Suppressor macrophage (primary cell): Measurements from ENCODE around the gene ATP5PO.
A peak's percentile ranks its signal among the peaks of the same experiment; 100 is the strongest.
"Not testable (repeated sequence)": the region's sequence is repeated elsewhere in the genome, so short reads cannot be mapped to it uniquely, and the experiment has no call there.

Source experiments
- DNase-seq, 4 experiments: peaks; one replicate each; pipeline ENCODE4 v3.0.0-alpha.2; 2020 to 2022

ATP5PO gene

DNA sequence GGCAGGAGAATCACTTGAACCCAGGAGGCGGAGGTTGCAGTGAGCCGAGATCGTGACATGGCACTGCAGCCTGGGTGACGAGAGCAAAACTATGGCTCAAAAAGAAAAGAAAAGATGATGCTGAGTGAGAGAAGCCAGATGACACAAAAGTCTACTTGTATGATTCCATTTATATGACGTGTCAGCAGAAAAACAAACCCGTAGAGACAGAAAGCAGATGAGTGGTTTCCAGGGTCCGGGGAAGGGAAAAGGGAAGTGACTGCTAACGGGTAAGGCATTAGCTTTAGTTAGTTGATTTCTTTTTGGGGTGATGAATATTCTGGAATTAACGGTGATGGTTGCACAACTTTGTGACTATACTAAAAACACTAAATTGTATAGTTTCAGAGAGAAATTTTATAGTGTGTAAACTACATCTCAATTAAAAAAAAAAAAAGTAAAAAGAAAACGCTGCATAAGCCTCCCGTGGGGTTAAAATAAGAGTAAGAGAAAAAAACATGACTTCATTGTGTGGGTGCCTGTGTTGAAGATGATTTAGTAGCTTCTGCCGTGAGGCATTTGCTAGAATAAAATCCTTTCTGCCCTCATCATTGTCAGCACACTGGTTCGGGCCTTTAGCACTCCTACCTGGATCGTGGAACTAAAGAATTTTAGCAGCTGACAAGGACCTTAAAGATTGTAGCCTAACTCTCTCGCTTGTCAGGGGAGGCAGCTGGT lies 24.7 kb upstream of the ATP5PO start:
- DNase-seq: peak; percentile 65 to 82 (median 72)

DNA sequence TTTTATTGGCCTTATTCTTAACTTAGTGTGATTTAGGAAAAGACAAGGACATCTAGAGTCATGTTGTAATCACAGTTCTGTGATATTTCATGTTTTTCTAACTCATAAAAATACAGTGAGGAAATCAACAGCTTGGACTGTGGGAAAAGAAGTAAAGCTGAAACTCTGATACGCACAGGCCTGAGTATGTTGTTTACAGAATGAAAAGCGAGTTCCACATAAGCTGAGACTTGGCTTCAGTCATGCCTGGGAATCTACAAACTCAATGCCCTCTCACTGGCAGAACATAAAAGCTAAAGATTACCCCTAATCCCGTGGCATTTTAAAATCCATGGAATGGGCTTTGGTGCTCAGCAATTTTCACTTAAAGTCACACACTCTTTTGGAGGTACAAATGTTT lies 23.6 kb upstream of the ATP5PO start:
- DNase-seq: peak in 1 of 4 experiments; percentile 17

DNA sequence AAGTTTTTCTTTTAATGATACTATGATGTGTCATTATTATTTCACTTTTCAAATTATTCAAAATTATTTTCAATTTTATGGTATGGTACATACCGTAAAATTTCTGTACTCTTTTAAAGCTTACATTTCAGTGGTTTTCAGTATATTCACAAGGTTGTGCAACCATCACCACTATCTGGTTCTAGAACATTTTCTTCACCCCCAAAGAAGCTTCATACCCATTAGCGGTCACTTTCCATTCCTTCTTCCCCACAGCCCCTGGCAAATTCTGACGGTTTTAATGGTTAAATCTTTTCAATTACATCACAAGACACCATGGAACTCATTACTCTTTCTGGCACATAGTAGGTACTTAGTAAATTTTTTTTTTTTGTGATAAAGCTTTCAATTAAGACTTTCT lies 22.8 kb upstream of the ATP5PO start:
- DNase-seq: no peak

DNA sequence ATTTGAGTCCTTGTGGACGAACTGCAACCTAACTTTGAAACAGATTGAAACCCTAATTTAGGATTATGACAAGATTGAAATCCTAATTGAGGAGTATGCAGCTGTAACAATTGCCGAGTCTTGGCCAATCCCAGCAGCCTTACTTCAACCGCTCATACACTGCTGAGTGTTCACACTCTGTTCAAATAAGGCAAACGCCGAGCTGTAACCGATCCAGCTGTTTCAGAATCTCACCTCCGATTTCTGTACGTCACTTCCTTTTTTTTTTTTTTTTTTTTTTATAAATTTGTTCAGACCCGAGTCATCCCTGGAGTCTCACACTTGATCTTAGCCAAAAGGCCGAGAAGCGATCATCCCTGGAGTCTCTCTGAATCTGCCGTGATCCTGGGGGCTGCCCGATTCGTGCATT lies 22.3 kb upstream of the ATP5PO start:
- DNase-seq: peak; percentile 51 to 75 (median 62)

DNA sequence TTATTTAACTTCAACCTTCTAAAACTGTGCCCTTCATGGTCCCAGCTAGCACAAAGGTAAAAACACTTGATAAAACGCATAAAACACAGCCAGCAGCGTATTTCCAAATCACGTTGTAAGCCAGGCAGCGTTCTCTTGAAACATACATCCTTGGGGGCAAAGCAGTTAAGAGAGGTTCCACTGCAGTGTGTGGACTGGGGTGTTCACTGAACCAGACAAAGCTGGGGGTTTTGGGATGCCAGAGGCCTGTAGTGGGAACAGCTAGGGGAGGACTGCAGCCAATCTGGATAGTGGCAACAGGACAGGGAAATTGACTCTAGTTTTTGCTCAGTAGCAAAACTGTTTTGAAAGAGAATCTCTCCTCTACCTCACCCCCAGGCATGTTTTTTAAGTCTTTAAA lies 21.5 kb upstream of the ATP5PO start:
- DNase-seq: peak in 3 of 4 experiments; percentile 15 to 42 (median 28)

DNA sequence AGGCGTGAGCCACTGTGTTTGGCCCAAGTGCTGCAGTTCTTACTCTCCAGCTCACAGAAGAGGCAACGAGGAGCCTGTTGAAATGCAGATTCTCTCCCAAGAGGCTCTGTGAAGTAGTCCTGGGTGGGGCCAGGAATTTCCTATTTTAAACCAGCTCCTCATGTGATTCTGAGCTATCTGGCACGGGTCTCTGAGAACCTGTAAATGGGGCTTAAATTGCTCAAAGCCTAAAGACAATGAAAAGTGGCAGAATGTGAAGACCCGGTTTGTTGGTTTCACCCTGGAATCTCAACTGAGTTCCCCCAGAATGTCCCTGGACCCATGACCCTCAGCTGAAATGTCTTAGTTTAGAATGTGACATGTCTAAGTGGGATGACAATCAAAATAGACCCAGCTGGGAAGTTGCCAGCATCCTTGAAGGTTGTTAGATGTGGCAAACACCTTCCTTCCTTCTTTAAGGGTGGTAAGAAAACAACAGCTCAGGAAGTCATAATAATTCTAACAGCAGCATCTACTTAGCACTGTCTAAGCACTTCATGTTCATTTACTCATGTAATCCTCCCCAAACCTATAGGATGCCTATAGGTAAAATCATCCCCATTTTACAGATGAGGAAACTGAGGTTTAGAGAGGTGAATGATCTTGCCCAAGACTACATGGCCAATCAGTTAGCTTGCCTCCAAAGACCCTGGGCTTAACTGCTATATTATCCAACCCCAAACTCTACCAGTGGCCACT lies 20.9 kb upstream of the ATP5PO start:
- DNase-seq: peak; percentile 48 to 71 (median 63)

DNA sequence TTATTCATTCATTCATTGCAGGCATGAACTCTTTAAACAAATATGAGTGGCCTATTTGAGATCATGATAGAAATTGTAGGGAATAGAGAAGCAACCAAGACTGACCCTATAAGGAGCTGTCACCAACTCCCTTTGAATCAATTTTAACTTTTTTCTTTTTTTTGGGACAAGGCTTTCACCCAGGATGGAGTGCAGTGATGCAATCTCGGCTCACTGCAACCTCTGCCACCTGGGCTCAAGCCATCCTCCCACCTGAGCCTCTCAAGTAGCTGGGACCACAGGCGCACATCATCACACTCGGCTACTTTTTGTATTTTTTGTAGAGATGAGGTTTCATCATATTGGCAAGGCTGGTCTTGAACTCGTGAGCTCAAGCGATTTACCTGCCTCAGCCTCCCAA lies 17.1 kb upstream of the ATP5PO start:
- DNase-seq: no peak

DNA sequence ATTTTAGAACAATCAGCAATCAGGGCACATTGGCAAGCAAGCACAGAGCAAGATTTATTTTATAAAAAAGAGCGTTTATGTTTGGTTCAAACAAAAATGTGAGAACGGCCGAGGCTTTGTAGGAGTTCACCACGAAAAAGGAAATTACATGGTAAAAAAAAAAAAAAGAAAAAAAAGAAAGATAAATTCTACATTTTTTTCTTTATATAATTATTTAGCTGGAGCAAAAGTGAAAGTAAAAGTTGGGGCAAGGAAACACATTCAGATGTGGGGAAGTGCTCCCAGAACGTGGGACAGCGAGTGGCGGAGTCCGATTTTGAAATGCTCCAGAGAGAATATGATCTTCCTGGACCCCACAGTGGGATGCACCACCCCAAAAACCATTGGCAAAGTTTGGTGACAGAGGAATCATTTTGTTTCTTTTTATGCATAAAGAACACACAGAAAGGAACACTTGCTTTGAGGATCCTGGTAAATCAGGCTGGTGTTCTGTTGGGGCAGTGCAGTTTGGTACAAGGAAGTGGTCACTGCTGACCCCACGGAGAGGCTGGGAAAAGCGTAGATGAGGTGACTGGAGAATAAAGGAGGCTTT lies 16.3 kb upstream of the ATP5PO start:
- peak; percentile 59 to 77 (median 68) for DNase-seq

DNA sequence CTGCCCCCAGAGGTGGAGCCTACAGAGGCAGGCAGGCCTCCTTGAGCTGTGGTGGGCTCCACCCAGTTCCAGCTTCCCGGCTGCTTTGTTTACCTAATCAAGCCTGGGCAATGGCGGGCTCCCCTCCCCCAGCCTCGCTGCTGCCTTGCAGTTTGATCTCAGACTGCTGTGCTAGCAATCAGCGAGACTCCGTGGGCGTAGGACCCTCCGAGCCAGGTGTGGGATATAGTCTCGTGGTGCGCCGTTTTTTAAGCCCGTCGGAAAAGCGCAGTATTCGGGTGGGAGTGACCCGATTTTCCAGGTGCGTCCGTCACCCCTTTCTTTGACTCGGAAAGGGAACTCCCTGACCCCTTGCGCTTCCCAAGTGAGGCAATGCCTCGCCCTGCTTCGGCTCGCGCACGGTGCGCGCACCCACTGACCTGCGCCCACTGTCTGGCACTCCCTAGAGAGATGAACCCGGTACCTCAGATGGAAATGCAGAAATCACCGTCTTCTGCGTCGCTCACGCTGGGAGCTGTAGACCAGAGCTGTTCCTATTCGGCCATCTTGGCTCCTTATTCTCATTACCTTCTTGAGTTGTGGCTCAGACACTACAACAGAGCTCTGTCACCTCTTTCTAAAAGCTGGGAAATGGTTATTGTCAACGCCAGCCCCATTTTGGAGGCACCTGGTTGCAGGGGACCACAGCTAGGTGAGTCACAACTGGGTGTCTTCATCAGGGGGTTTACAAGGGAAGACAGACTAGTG lies 15.6 kb upstream of the ATP5PO start:
- not testable (repeated sequence) for DNase-seq

DNA sequence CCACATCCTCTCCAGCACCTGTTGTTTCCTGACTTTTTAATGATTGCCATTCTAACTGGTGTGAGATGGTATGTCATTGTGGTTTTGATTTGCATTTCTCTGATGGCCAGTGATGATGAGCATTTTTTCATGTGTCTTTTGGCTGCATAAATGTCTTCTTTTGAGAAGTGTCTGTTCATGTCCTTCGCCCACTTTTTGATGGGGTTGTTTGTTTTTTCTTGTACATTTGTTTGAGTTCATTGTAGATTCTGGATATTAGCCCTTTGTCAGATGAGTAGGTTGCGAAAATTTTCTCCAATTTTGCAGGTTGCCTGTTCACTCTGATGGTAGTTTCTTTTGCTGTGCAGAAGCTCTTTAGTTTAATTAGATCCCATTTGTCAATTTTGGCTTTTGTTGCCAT lies 10.6 kb upstream of the ATP5PO start:
- DNase-seq: not testable (repeated sequence)

DNA sequence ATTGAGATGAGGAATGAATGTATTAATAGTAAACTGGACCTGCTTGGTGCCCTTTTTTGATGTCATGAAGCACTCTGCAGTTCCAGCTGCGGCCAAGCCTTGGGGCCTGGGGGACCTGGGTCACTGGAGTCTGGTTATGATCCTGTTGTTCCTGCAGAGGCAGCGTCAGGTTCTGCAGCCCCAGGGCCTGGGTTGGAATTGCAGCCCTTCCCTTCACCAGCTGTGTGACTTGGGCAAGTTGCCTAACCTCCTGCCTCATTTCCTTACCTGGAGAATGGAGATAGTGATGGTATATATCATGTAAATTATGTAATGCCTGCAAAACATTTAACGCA lies 9.1 kb upstream of the ATP5PO start:
- no peak for DNase-seq

DNA sequence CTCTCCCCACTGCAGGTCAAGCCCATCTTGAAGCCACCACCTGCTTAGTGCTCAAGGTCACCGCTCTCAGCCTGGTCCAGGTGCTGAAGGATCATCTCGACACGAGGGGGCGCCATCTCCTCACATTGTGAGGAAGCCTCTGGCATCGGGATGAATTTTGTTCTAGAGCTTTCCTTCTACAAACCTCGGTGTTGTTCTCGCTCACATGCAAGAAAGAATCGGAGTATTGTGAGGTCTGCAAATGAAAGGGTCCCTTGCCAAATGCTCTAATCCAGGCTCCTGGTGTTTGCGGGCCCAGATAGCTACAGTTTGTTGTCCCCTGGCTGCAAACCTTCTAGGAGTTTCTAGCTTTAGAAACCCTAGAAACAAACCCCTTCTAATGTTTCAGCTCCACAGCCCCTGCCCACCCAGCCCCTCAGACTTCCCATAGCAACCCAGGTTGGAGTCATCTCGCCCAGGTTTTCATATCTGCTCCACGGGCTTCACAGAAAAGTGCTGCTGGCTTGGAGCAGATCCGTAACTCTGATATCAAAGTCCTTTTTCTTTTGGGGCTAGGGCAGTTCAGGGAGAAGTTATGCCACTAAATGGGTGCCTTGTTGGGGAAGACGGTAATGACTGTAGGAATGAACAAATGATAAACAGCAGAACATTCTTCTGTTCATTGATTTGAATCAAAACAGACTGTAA lies 8.6 kb upstream of the ATP5PO start:
- peak; percentile 87 to 95 (median 92) for DNase-seq

DNA sequence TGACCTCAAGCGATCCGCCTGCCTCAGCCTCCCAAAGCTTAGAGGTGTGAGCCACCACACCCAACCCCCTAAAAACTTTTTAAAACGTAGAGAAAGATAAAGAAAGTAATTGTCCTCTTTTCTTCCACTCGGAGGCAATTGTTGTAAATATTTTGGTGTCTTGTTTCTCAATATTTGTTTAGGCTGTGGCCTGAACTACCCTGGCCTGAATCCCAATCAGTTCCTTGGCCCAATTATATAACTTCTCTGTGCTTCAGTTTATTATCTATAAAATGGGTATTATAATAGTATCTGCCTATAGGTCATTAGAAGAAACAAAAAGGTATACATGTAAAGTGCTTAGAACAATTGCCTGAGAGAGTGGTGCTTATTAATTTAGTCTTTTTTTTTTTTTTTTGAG lies 1.8 kb upstream of the ATP5PO start:
- no peak for DNase-seq

DNA sequence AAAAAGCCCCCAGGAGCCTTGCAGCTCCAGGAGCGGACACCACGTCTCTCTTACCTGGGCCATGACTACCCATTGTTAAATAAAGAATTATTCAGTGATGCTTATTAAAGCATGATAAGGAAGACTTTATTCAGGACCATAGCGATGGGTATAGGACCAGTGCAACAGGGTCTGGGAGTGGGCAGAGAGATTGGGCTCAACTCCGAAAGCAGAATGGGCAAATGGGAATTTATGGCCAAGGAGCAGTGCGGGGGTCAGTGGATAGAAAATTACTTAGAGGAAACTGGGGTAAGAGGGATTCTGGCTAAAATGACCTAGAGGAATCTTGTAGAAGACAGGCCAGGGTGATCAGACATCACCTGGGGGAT lies 580 bp upstream of the ATP5PO start:
- no peak for DNase-seq

DNA sequence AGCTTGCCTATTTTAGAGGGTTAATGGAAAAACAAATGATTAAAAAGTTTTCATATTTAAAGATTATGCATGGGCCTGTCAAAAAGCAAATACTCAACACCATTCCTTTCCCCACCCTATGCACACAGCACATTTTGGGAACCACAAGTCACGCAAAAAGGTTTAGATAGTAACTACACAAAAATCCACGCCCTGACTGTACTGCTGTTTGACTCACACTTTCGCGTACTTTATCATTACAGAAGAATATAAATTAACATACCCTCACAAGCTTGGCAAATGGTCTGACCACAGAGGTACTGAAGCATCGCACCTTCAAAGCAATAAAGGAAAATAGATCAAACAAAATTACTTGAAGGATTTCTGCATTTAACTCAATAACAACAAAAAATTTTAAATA lies 1.4 kb downstream of the ATP5PO start:
- DNase-seq: no peak

DNA sequence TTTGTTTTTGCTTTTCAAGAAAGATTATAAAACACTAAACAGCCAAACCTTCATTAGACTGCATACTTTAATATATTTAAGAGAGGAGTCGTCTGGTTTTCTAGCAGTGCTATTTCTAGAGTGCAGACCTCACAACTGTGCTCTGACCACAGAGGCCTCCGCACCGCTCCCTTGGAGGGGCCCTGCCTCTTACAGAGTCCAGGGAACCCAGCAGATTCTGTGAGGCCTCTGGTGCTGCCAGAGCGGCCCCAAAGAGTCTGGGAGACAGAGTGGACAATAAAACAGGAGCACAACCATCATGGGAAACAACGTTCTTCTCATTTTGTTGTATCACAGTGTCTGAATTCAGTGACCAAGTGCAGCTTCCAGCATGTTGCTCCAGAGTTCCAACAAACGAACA lies 5.8 kb downstream of the ATP5PO start:
- no peak for DNase-seq

DNA sequence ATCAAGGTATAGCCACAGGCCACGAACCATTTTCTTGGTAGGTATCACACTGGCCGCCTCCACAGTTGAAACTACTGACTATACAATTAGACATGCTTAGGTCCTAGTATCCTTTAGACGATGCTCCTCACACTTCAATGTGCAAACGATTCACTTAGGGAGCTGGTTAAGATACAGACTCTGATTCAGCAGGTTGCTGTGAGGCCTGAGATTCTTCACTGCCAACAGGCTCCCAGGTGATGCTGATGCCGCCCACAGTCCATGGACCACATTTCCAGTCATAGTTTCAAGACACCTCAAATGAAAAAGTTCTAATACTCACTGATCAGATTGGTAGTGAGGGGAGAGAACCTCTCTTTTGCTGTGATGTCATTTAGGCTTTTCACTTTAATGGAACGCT lies 6.8 kb downstream of the ATP5PO start:
- DNase-seq: no peak

DNA sequence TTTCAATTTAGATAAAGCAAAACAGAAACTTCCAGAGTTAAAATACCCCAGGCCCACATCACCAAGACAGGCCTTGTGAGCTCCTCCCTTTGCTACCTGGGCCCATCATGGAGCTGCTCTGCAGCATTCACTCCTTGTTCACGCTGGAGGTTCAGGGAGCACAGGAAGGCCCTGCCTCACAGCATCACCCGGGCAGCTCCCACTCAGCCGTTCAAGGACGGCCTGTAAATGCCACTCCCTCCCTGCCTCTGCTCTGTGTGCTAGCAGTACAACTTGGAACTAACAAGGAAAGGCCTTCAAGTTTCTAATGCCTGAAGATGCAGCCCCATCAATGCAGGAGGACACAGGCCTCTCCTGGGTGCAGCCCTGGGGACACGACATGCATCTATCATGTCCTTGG lies 11.6 kb downstream of the ATP5PO start:
- no peak for DNase-seq

DNA sequence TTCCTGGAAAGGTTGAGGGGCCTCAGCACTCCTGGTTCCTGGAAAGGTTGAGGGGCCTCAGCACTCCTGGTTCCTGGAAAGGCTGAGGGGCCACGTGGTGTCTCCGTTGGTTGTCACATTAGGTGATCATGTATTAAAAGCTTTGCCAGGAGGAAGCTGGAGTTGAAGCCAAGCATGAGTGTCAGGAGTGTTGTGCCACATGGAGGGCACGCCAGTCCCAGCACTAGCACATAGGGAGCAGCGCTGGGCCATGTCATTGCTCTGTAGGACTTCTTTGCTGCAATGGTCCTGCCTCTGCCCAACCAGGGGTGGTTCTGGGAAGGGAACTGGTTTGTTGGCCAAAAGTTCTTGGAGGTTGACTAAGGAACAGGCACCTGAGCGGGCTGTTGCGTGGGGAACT lies 13.3 kb downstream of the ATP5PO start:
- DNase-seq: no peak

DNA sequence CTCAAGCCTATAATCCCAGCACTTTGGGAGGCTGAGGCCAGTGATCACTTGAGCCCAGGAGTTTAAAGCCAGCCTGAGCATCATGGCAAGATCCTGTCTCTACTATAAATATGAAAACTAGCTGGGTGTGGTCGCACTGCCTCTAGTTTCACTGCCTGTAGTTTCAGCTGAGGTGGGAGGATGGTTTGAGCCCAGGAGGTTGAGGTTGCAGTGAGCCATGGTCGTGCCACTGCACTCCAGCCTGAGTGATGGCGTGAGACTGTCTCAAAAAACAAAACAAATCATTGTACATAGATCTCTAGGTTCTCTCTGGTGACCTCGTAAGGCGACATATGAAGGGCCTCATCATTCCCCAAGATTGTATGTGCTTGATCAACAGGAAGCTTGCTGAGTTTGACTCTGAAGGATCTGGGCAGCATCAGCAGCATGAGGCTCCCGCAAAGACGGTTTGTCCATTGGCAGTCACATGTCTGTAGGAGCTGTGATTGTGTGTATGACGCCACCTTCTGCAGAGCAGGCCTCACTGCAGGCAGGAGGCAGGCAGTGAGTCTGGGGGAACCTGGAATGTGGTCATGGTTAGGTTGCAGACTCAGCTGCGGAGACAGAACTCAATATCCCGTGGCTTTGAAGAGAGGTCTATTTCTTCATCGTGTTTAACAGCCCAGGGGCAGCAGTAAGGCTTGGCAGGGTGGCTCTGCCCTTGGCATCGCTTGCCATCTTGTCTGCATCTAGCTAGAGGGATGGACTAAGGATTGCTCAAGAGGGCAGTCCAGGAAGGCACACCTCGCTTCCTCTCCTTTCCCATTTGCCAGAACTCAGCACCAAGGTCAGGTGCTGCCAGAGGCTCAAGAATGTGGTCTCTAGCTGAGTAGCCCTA lies 14.0 kb downstream of the ATP5PO start:
- peak in 3 of 4 experiments; percentile 44 to 56 (median 49) for DNase-seq

DNA sequence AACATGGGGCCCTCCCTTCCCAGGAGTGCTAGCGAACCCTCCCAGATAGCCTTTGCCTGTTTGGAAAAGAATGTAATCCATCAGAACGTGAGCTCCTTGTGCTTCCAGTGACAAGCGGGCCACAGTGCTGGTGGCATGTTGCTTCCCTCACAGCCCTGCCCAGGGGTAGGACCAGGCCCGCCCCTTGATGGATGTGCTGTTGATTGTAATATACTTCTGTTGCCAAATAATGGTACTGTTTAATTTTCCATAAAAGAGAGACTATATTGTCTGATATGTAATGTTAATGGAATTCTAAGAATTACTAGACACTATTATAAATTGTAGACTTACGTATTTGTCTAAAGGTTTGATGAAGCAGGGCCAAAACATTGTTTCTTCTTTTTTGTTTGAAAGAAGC lies 16.4 kb downstream of the ATP5PO start:
- DNase-seq: no peak

DNA sequence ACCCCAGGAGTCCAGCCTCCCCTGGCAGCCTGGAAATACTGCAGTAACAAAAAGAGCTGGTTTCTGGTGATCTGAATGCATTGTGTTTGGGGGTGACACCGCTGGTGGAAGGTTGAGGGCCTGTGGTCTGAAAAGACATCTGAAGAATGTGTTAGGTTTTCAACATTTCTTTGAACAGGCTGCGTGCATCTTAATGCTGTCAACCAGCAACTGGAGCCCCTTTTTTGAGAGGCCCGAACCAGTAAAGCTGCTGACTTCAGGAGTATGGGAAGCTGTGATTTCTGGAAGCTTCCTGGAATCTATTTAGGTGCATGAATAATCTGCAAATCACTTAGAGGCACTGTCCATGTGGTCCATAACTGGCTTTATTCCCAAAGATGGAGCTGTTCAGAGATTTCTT lies 17.0 kb downstream of the ATP5PO start:
- DNase-seq: no peak
